MM.1S (cell line): ENCODE measurements around the gene DFFB.

Experiments
- DNase-seq: peaks from one replicate; pipeline ENCODE4 v3.0.0-alpha.2; 2015
- H2AFZ ChIP-seq: fragments of 300-600 bp; sonication (generic); 2 replicates; pipeline ENCODE4 v1.6.0; 2016; ENCODE audit warnings: antibody characterized with exemption, low read length
- H3F3A ChIP-seq: fragments of 300-600 bp; sonication (generic); 2 replicates; pipeline ENCODE4 v1.6.1; 2016; ENCODE audit warnings: mild to moderate bottlenecking, antibody characterized with exemption, low read length, moderate library complexity, mixed read lengths; ENCODE audit not compliant: insufficient read depth
- H3K27ac ChIP-seq: fragments of 300-600 bp; sonication (generic); 2 replicates; pipeline ENCODE4 v1.5.1; 2016; ENCODE audit warnings: mild to moderate bottlenecking, low read length
- H3K27me3 ChIP-seq: fragments of 300-600 bp; sonication (generic); replicated peaks from 2 replicates; pipeline ENCODE4 v1.6.0; 2016; ENCODE audit warnings: low read length; ENCODE audit not compliant: insufficient read depth
- H3K36me3 ChIP-seq: fragments of 300-600 bp; sonication (generic); replicated peaks from 2 replicates; pipeline ENCODE4 v1.6.1; 2016; ENCODE audit warnings: mild to moderate bottlenecking, low read length, mixed read lengths; ENCODE audit not compliant: insufficient read depth
- H3K4me1 ChIP-seq: fragments of 300-600 bp; sonication (generic); 2 replicates; pipeline ENCODE4 v1.6.1; 2016; ENCODE audit warnings: low read length, mixed read lengths
- H3K4me2 ChIP-seq: fragments of 300-600 bp; sonication (generic); 2 replicates; pipeline ENCODE4 v1.6.0; 2016; ENCODE audit warnings: low read depth, low read length
- H3K4me3 ChIP-seq: fragments of 300-600 bp; sonication (generic); 2 replicates; pipeline ENCODE4 v1.5.1; 2016; ENCODE audit warnings: low read length, mixed read lengths
- H3K79me2 ChIP-seq: fragments of 300-600 bp; sonication (generic); 2 replicates; pipeline ENCODE4 v1.6.1; 2016; ENCODE audit warnings: mixed run types, low read length, mixed read lengths
- H3K9ac ChIP-seq: fragments of 300-600 bp; sonication (generic); 2 replicates; pipeline ENCODE4 v1.6.1; 2016; ENCODE audit warnings: low read length, mixed read lengths
- H3K9me2 ChIP-seq: fragments of 300-600 bp; sonication (generic); replicated peaks from 2 replicates; pipeline ENCODE4 v1.6.1; 2016; ENCODE audit warnings: mild to moderate bottlenecking, low read length, mixed read lengths; ENCODE audit not compliant: insufficient read depth
- H3K9me3 ChIP-seq: fragments of 300-600 bp; sonication (generic); replicated peaks from 2 replicates; pipeline ENCODE4 v1.6.1; 2016; ENCODE audit warnings: mild to moderate bottlenecking, low read length, mixed read lengths; ENCODE audit not compliant: insufficient read depth
- H4K20me1 ChIP-seq: fragments of 300-600 bp; sonication (generic); 2 replicates; pipeline ENCODE4 v1.6.1; 2016; ENCODE audit warnings: mild to moderate bottlenecking, low read length, moderate library complexity, mixed read lengths; ENCODE audit not compliant: insufficient read depth
- EZH2 ChIP-seq: fragments of 300-600 bp; sonication (generic); optimal IDR thresholded peaks from 2 replicates; pipeline ENCODE3; 2017; ENCODE audit warnings: low read depth, mild to moderate bottlenecking, antibody characterized with exemption, low read length, mixed read lengths
- EZH2phosphoT487 ChIP-seq: fragments of 300-600 bp; sonication (generic); IDR thresholded peaks from 2 replicates; pipeline ENCODE4 v1.6.1; 2018; ENCODE audit warnings: antibody characterized with exemption, low read length
- TF ChIP-seq, protein P1 (sequence below): fragments of 300-600 bp; sonication (generic); IDR thresholded peaks from 2 replicates; pipeline ENCODE4 v1.5.1; 2016; ENCODE audit warnings: antibody characterized with exemption, low read length, mixed read lengths

The DFFB gene

DNA sequence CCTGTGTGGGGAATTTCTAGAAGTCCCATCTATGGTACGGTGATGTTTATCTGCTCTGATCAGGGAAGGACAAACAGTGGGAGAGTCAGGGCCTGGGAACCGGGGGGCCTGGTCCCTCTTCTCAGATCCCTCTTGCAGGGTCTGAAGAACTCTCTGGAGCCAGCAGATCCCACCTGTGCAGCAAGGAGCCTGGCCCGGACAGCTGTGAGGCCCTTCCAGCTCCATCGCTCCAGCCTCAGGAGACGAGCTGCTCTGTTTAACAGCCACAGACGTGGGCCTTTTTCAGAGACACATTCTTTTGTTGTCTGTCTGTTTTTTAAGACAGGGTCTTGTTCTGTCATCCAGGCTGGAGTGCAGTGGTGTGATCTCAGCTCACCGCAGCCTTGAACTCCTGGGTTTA, 28.3 kb downstream of the DFFB start:
- Histone ChIP-seq H2AFZ (no peak overlapping the region), H3K4me1 (no peaks in the 10 kb centered on the region), H3K79me2 (no peaks in the 10 kb centered on the region), H3K4me2 (no peak overlapping the region), H3K27ac (no peak overlapping the region), H3K9me2 (no peaks in the 10 kb centered on the region), H3K4me3 (no peak overlapping the region), H3K27me3 (no peaks in the 10 kb centered on the region), H3K9me3 (no peaks in the 10 kb centered on the region), H4K20me1 (no peaks in the 10 kb centered on the region), H3F3A (no peaks in the 10 kb centered on the region), H3K36me3 (no peaks in the 10 kb centered on the region; the same call in 1 of the 2 replicates), H3K9ac (no peak overlapping the region)
- TF ChIP-seq EZH2phosphoT487, result no peak
- TF ChIP-seq, protein P1, sequence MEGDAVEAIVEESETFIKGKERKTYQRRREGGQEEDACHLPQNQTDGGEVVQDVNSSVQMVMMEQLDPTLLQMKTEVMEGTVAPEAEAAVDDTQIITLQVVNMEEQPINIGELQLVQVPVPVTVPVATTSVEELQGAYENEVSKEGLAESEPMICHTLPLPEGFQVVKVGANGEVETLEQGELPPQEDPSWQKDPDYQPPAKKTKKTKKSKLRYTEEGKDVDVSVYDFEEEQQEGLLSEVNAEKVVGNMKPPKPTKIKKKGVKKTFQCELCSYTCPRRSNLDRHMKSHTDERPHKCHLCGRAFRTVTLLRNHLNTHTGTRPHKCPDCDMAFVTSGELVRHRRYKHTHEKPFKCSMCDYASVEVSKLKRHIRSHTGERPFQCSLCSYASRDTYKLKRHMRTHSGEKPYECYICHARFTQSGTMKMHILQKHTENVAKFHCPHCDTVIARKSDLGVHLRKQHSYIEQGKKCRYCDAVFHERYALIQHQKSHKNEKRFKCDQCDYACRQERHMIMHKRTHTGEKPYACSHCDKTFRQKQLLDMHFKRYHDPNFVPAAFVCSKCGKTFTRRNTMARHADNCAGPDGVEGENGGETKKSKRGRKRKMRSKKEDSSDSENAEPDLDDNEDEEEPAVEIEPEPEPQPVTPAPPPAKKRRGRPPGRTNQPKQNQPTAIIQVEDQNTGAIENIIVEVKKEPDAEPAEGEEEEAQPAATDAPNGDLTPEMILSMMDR, result no peak
- no peak for TF ChIP-seq EZH2
- DNase-seq, result no peak

- Histone ChIP-seq H3K4me1 (no peaks in the 10 kb centered on the region), H2AFZ (no peak overlapping the region), H3K27ac (no peak overlapping the region), H3K9me2 (no peaks in the 10 kb centered on the region), H3K4me2 (no peak overlapping the region), H3K79me2 (no peaks in the 10 kb centered on the region), H3K4me3 (no peak overlapping the region), H3K27me3 (no peaks in the 10 kb centered on the region), H3K9ac (no peak overlapping the region), H4K20me1 (no peaks in the 10 kb centered on the region), H3K36me3 (no peaks in the 10 kb centered on the region; the same call in 1 of the 2 replicates), H3K9me3 (no peaks in the 10 kb centered on the region), H3F3A (no peaks in the 10 kb centered on the region)
- no peak for DNase-seq
- TF ChIP-seq EZH2phosphoT487, result no peak
- TF ChIP-seq, protein P1, result no peak
- no peak for TF ChIP-seq EZH2
These were observed 28.9 kb downstream of the DFFB start for GRCh38 chr1:3886106-3886670.

GRCh38 chr1:3886691-3887090, 29.4 kb downstream of the DFFB start:
- DNase-seq, result no peak
- Histone ChIP-seq H3K9me3 (no peaks in the 10 kb centered on the region), H2AFZ (no peak overlapping the region), H3K79me2 (no peaks in the 10 kb centered on the region), H3K27ac (no peak overlapping the region), H3K4me3 (no peak overlapping the region), H3K9me2 (no peaks in the 10 kb centered on the region), H4K20me1 (no peaks in the 10 kb centered on the region), H3F3A (no peaks in the 10 kb centered on the region), H3K9ac (no peak overlapping the region), H3K4me2 (no peak overlapping the region), H3K4me1 (no peaks in the 10 kb centered on the region), H3K36me3 (no peaks in the 10 kb centered on the region; the same call in 1 of the 2 replicates), H3K27me3 (no peaks in the 10 kb centered on the region)
- no peak for TF ChIP-seq EZH2
- no peak for TF ChIP-seq EZH2phosphoT487
- TF ChIP-seq, protein P1, result no peak
